GDM1 (cell line): Measurements from ENCODE around the gene PALD1.

ENCODE experiments used
- DNase-seq: peaks from one replicate; lab custom pipeline; 2025; lab: John Stamatoyannopoulos, UW

The PALD1 gene

GRCh38 chr10:70589762-70590654, 111.4 kb downstream of the PALD1 start:
- no peak for DNase-seq

GRCh38 chr10:70590655-70591416, 112.3 kb downstream of the PALD1 start:
- DNase-seq = no peak

- peak; percentile 31 for DNase-seq
Observed at GRCh38 chr10:70592186-70592735, 113.7 kb downstream of the PALD1 start.

- DNase-seq = peak; percentile 97
Observed at GRCh38 chr10:70592746-70593512, 114.4 kb downstream of the PALD1 start.

GRCh38 chr10:70593513-70593890, 114.9 kb downstream of the PALD1 start:
- DNase-seq = no peak

GRCh38 chr10:70594161-70594560, 115.6 kb downstream of the PALD1 start:
- DNase-seq = no peak

- DNase-seq = no peak
Observed at GRCh38 chr10:70595566-70596016, 117.0 kb downstream of the PALD1 start.

GRCh38 chr10:70596110-70596798, 117.7 kb downstream of the PALD1 start:
- no peak for DNase-seq

- DNase-seq = no peak
Observed at GRCh38 chr10:70596860-70597809, 118.6 kb downstream of the PALD1 start.

GRCh38 chr10:70597856-70598815, 119.6 kb downstream of the PALD1 start:
- DNase-seq = no peak

- DNase-seq = no peak
Observed at GRCh38 chr10:70598857-70599295, 120.3 kb downstream of the PALD1 start.

- no peak for DNase-seq
Observed at GRCh38 chr10:70599319-70599718, 120.8 kb downstream of the PALD1 start.

GRCh38 chr10:70599791-70600190, 121.2 kb downstream of the PALD1 start:
- DNase-seq = no peak

- DNase-seq = no peak
Observed at GRCh38 chr10:70600512-70601395, 122.2 kb downstream of the PALD1 start.

- no peak for DNase-seq
Observed at GRCh38 chr10:70601746-70602145, 123.2 kb downstream of the PALD1 start.

GRCh38 chr10:70602665-70603448, 124.3 kb downstream of the PALD1 start, which contains the start of gene PRF1:
PRF1 (minus strand) TSS chr10:70602741; CDS start chr10:70600902, 1,839 bp downstream.
- DNase-seq = peak; percentile 11

- no peak for DNase-seq
Observed at GRCh38 chr10:70603449-70603801, 124.9 kb downstream of the PALD1 start.
